Peyer's patch (tissue), 4 donors: ENCODE results near the gene WIPF3. TPM values are rescaled to one million over a fixed set of nuclear protein-coding genes. Genes with fewer than 3 reads are reported as not detected.

Source experiments
- DNase-seq, 3 donors: peaks; one replicate each; pipeline ENCODE4 v3.0.0-alpha.2; 2017 to 2019
- H3K27ac ChIP-seq, 4 donors: fragments of 200-600 bp; sonication (generic); one replicate each; pipeline ENCODE4 v1.5.1; 2016 to 2019
- H3K27me3 ChIP-seq, 2 donors: fragments of 200-600 bp; sonication (generic); one replicate each; pipeline ENCODE4 v1.5.1; 2019
- H3K36me3 ChIP-seq, 3 donors: fragments of 200-600 bp; sonication (generic); one replicate each; pipeline ENCODE4 v1.5.1; 2016 to 2019
- H3K4me1 ChIP-seq, 4 donors: fragments of 200-600 bp; sonication (generic); one replicate each; pipeline ENCODE4 v1.5.1; 2016 to 2019
- H3K4me3 ChIP-seq, 4 donors: fragments of 200-600 bp; sonication (generic); 1 replicate in 3 of 4; 2 replicates in 1 of 4; pipeline ENCODE4 v1.5.1; 2016 to 2019; ENCODE audit warnings: mild to moderate bottlenecking in 1 of 4
- H3K9me3 ChIP-seq, 4 donors: fragments of 200-600 bp; sonication (generic); one replicate each; pipeline ENCODE4 v1.5.1; 2016 to 2019; ENCODE audit warnings: mild to moderate bottlenecking in 1 of 4
- POLR2A ChIP-seq, 2 donors: fragments of 450-650 bp; IDR thresholded peaks; one replicate each; pipeline ENCODE4 v1.5.1; 2017; ENCODE audit warnings: antibody characterized with exemption in 2 of 2, mild to moderate bottlenecking in 2 of 2, moderate library complexity in 2 of 2
- total RNA-seq, 4 donors: library from RNA; depleted of rRNA; stranded (reverse); fragments of >200 nt; gene quantifications; one replicate each; pipeline ENCODE4 v1.1.0, GENCODE V29; 2016
- TF ChIP-seq, protein P1 (sequence below), 6 experiments: fragments of 450-650 bp in 4 of 6; fragments of 200-600 bp in 2 of 6; sonication (generic) in 1 of 6; IDR thresholded peaks; one replicate each; pipeline ENCODE4 v1.5.1; 2017 to 2019; ENCODE audit warnings: antibody characterized with exemption in 6 of 6, mild to moderate bottlenecking in 3 of 6, moderate library complexity in 1 of 6

Gene WIPF3
- total RNA-seq, 4 donors from 2014 or later: 0.66 to 2.5 (median 0.83) TPM; not detected in 1

DNA sequence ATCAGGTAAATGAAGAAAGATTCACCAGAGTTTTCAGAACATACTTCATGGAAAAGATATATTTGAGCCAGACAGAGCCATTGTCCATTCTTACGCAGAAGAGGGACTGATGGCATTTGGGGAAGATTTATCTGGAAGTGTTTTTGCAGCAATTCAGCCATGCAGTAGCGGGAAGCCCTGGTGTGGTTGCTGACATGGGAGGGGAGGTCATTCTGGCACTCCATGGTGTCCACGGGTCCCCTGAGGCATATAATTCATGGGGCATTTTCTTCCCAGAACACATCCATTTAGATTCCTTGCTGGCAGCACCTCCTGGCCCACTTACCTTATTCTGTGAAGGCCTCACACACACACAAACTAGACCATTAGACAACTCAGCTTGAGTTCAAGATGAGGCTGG lies 55.6 kb downstream of the WIPF3 start:
- Histone ChIP-seq H3K36me3 (no peaks in the 10 kb centered on the region), H3K4me1 (no peaks in the 10 kb centered on the region), H3K27me3 (no peaks in the 10 kb centered on the region), H3K4me3 (no peak overlapping the region), H3K9me3 (no peaks in the 10 kb centered on the region), H3K27ac (no peak overlapping the region)
- TF ChIP-seq, protein P1, sequence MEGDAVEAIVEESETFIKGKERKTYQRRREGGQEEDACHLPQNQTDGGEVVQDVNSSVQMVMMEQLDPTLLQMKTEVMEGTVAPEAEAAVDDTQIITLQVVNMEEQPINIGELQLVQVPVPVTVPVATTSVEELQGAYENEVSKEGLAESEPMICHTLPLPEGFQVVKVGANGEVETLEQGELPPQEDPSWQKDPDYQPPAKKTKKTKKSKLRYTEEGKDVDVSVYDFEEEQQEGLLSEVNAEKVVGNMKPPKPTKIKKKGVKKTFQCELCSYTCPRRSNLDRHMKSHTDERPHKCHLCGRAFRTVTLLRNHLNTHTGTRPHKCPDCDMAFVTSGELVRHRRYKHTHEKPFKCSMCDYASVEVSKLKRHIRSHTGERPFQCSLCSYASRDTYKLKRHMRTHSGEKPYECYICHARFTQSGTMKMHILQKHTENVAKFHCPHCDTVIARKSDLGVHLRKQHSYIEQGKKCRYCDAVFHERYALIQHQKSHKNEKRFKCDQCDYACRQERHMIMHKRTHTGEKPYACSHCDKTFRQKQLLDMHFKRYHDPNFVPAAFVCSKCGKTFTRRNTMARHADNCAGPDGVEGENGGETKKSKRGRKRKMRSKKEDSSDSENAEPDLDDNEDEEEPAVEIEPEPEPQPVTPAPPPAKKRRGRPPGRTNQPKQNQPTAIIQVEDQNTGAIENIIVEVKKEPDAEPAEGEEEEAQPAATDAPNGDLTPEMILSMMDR (IDR thresholded peaks at IDR 0.05): no peak
- no peak for TF ChIP-seq POLR2A (IDR thresholded peaks at IDR 0.05)
- DNase-seq: no peak

- H3K9me3 ChIP-seq: no peaks in the 10 kb centered on the region
- H3K27me3 ChIP-seq: no peaks in the 10 kb centered on the region
- H3K4me3 ChIP-seq: no peak overlapping the region
- H3K4me1 ChIP-seq: no peaks in the 10 kb centered on the region
- H3K36me3 ChIP-seq: no peaks in the 10 kb centered on the region
- H3K27ac ChIP-seq: no peak overlapping the region
- DNase-seq: no peak
- TF ChIP-seq, protein P1 (IDR thresholded peaks at IDR 0.05): no peak
- TF ChIP-seq POLR2A (IDR thresholded peaks at IDR 0.05): no peak
Measured at GRCh38 chr7:29864656-29865055, 58.3 kb downstream of the WIPF3 start.

DNA sequence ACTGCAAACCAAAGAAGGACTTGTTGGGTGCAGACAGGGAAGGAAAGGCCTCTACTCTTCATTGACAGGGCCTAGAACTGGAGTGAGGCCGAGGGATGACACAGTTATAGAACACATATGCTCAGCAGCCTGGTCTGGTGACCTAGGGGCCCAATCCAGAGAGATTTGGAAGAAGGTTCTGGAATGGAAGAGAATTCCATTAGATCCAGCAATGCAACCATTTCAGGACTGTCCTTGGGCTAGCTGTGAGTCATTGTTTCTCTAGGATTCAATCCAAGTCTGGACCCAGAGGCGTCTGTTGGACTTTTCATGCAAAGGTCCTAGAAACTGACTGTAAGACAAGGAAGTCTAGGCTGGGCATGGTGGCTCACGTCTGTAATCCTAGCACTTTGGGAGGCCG lies 59.2 kb downstream of the WIPF3 start:
- no peak for DNase-seq
- H3K27ac ChIP-seq: no peak overlapping the region

GRCh38 chr7:29866490-29866930 lies 60.2 kb downstream of the WIPF3 start:
- no peak overlapping the region for H3K27ac ChIP-seq
- H3K36me3 ChIP-seq: no peaks in the 10 kb centered on the region
- DNase-seq: no peak
- H3K4me1 ChIP-seq: no peaks in the 10 kb centered on the region
- H3K9me3 ChIP-seq: no peaks in the 10 kb centered on the region
- TF ChIP-seq, protein P1 (IDR thresholded peaks at IDR 0.05): no peak
- TF ChIP-seq POLR2A (IDR thresholded peaks at IDR 0.05): no peak
- no peak overlapping the region for H3K4me3 ChIP-seq
- H3K27me3 ChIP-seq: no peaks in the 10 kb centered on the region

More for the DNA sequence above, 59.2 kb downstream of the WIPF3 start:
- Histone ChIP-seq H3K4me3 (no peak overlapping the region), H3K4me1 (no peaks in the 10 kb centered on the region), H3K27me3 (no peaks in the 10 kb centered on the region), H3K9me3 (no peaks in the 10 kb centered on the region), H3K36me3 (no peaks in the 10 kb centered on the region)
- TF ChIP-seq, protein P1 (IDR thresholded peaks at IDR 0.05): no peak
- no peak for TF ChIP-seq POLR2A (IDR thresholded peaks at IDR 0.05)

- Histone ChIP-seq H3K27me3 (no peaks in the 10 kb centered on the region), H3K36me3 (no peaks in the 10 kb centered on the region), H3K4me1 (no peaks in the 10 kb centered on the region), H3K4me3 (no peak overlapping the region), H3K9me3 (no peaks in the 10 kb centered on the region), H3K27ac (no peak overlapping the region)
- TF ChIP-seq, protein P1 (IDR thresholded peaks at IDR 0.05): no peak
- no peak for TF ChIP-seq POLR2A (IDR thresholded peaks at IDR 0.05)
- DNase-seq: no peak
Measured at GRCh38 chr7:29871787-29872398, 65.6 kb downstream of the WIPF3 start.
